Sigmoid colon (tissue), 7 donors: ENCODE data around the gene RARS1. TPM values are rescaled to one million over a fixed set of nuclear protein-coding genes. Genes with fewer than 3 reads are reported as not detected.
"Not testable (repeated sequence)": the region's sequence is repeated elsewhere in the genome, so short reads cannot be mapped to it uniquely, and the experiment has no call there.

Experiments
- DNase-seq: peaks from one replicate; pipeline ENCODE4 v3.0.0-alpha.2; 2019
- H3K27ac ChIP-seq, 4 donors: fragments of 200-600 bp; sonication (generic); one replicate each; pipeline ENCODE4 v1.5.1; 2016 to 2019; ENCODE audit warnings: mild to moderate bottlenecking in 1 of 4
- H3K27me3 ChIP-seq, 3 donors: fragments of 200-600 bp; sonication (generic); one replicate each; pipeline ENCODE4 v1.5.1; 2019; ENCODE audit warnings: mild to moderate bottlenecking in 1 of 3
- H3K36me3 ChIP-seq, 4 donors: fragments of 200-600 bp; sonication (generic); one replicate each; pipeline ENCODE4 v1.5.1; 2016 to 2019
- H3K4me1 ChIP-seq, 4 donors: fragments of 200-600 bp; sonication (generic); one replicate each; pipeline ENCODE4 v1.5.1; 2017 to 2019
- H3K4me3 ChIP-seq, 4 donors: fragments of 200-600 bp; sonication (generic); one replicate each; pipeline ENCODE4 v1.5.1; 2017 to 2019; ENCODE audit warnings: mild to moderate bottlenecking in 2 of 4, moderate library complexity in 1 of 4
- H3K9me3 ChIP-seq, 4 donors: fragments of 200-600 bp in 3 of 4; sonication (generic) in 3 of 4; one replicate each; pipeline versions ENCODE4 v1.5.1 to v1.6.1; 2013 to 2019
- EP300 ChIP-seq, 4 donors: sonication (generic); formaldehyde crosslinking; IDR thresholded peaks; one replicate each; pipeline ENCODE4 v1.6.1; 2017; ENCODE audit warnings: antibody characterized with exemption in 4 of 4
- POLR2A ChIP-seq, 2 donors: fragments of 450-650 bp; IDR thresholded peaks; one replicate each; pipeline ENCODE4 v1.6.1; 2016; ENCODE audit warnings: antibody characterized with exemption in 2 of 2, mild to moderate bottlenecking in 2 of 2, moderate library complexity in 2 of 2
- POLR2AphosphoS5 ChIP-seq, 4 donors: sonication (generic); formaldehyde crosslinking; IDR thresholded peaks; one replicate each; pipeline ENCODE4 v1.6.1; 2017; ENCODE audit warnings: antibody characterized with exemption in 4 of 4
- WGBS, 2 donors: extraction: QIAGEN DNeasy Blood & Tissue Kit; methylation state at CpG; one replicate each; pipeline ENCODE4 v1.1.7; 2013; 5-methylcytosine and 5-hydroxymethylcytosine counted together
- intact Hi-C: fragments of 100-400 bp; cut with DNase I; formaldehyde crosslinking; loops from one replicate; pipeline ENCODE4 v1.15.1; 2023
- polyA plus RNA-seq, 3 donors: library from polyadenylated mRNA; stranded (reverse); fragments of 200-250 nt; gene quantifications; one replicate each; pipeline ENCODE4 v1.2.3, GENCODE V29; 2013
- total RNA-seq, 4 donors: library from RNA; depleted of rRNA; stranded (reverse); fragments of >200 nt; gene quantifications; one replicate each; pipeline ENCODE4 v1.1.0, GENCODE V29; 2016
- TF ChIP-seq, protein P1 (sequence below), 4 experiments: fragments of 450-650 bp in 3 of 4; fragments of 200-600 bp in 1 of 4; IDR thresholded peaks; one replicate each; pipeline ENCODE4 v1.5.1; 2016 to 2019; ENCODE audit warnings: antibody characterized with exemption in 4 of 4, mild to moderate bottlenecking in 3 of 4, moderate library complexity in 2 of 4
- donor health status: healthy with polysubstance abuse.
- donor health status: Bipolar disorder and iron deficiency.
- donor health status: healthy.

The RARS1 gene
- total and polyA plus RNA-seq, 7 donors = 21.0 to 91.1 (median 65.8) TPM

DNA sequence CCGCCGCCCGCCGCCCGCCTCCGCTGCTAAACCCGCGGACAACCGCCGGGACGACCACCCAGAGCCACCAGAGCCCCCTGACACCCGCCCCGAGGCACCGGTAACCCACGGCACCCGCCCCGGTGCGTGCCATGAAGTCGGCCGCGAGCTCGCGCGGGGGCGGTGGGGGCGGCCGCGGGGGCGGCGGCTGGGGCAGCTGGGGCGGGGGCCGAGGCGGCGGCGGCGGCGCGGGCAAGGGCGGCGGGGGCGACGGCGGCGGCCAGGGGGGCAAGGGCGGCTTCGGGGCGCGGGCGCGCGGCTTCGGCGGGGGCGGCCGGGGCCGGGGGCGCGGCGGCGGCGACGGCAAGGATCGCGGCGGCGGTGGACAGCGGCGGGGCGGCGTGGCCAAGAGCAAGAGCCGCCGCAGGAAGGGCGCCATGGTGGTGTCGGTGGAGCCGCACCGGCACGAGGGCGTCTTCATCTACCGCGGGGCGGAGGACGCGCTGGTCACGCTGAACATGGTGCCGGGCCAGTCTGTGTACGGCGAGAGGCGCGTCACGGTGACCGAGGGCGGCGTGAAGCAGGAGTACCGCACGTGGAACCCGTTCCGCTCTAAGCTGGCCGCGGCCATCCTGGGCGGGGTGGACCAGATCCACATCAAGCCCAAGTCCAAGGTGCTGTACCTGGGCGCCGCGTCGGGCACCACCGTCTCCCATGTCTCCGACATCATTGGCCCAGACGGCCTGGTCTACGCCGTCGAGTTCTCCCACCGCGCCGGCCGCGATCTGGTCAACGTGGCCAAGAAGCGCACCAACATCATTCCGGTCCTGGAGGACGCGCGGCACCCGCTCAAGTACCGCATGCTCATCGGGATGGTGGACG lies 43.3 kb downstream of the RARS1 start:
- Histone ChIP-seq H3K27ac (no peak overlapping the region), H3K9me3 (no peaks in the 10 kb centered on the region), H3K36me3 (no peaks in the 10 kb centered on the region), H3K4me1 (peaks cover 0 to 12% (median 9%) of the 10 kb centered on the region in 4 donors), H3K27me3 (peaks cover 18 to 46% (median 28%) of the 10 kb centered on the region in 3 donors), H3K4me3 (peak overlapping the region in 3 of 4 donors; percentile 32 to 55 (median 52))
- DNase-seq = no peak
- intact Hi-C loops = no loop called here
- 17 to 20% methylated on average over 125 of the region's 125 CpGs for WGBS, 2 donors
- TF ChIP-seq EP300 (IDR thresholded peaks at IDR 0.05) (no peak), POLR2AphosphoS5 (IDR thresholded peaks at IDR 0.05) (no peak), POLR2A (IDR thresholded peaks at IDR 0.05) (no peak)
- TF ChIP-seq, protein P1, sequence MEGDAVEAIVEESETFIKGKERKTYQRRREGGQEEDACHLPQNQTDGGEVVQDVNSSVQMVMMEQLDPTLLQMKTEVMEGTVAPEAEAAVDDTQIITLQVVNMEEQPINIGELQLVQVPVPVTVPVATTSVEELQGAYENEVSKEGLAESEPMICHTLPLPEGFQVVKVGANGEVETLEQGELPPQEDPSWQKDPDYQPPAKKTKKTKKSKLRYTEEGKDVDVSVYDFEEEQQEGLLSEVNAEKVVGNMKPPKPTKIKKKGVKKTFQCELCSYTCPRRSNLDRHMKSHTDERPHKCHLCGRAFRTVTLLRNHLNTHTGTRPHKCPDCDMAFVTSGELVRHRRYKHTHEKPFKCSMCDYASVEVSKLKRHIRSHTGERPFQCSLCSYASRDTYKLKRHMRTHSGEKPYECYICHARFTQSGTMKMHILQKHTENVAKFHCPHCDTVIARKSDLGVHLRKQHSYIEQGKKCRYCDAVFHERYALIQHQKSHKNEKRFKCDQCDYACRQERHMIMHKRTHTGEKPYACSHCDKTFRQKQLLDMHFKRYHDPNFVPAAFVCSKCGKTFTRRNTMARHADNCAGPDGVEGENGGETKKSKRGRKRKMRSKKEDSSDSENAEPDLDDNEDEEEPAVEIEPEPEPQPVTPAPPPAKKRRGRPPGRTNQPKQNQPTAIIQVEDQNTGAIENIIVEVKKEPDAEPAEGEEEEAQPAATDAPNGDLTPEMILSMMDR (IDR thresholded peaks at IDR 0.05) = no peak

DNA sequence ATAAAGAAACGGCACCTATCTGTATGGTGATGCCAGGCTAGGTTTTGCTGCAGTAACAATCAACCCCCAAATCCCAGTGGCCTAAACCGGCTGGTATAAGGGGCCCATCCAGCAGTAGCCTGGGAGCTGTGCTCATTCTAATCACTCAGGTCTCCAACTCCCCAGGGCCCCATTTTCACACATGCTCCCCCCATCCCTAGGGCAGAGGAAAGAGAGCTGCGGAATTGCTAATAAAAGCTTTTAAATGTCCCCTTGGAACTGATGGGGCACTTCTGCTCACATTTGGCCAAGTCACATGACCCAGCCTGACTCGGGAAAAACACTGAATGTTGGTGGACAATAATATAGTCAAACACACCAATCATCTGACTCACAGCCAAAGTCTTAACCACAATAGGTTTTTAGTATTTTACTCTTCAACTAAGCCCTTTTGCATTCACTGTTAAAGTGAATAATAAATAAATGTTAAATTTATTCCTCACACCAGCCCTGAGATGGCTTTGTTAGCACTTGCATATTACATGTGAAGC lies 44.4 kb downstream of the RARS1 start:
- WGBS, 2 donors = 69 to 80% methylated on average over 4 of the region's 4 CpGs
- peaks cover 0 to 12% (median 9%) of the 10 kb centered on the region in 4 donors for H3K4me1 ChIP-seq
- H3K9me3 ChIP-seq = no peaks in the 10 kb centered on the region
- H3K4me3 ChIP-seq = no peak overlapping the region
- no peak for DNase-seq
- H3K27me3 ChIP-seq = peaks cover 18 to 46% (median 28%) of the 10 kb centered on the region in 3 donors
- intact Hi-C loops = no loop called here
- H3K36me3 ChIP-seq = no peaks in the 10 kb centered on the region
- no peak overlapping the region for H3K27ac ChIP-seq
- TF ChIP-seq POLR2A (IDR thresholded peaks at IDR 0.05) (no peak), EP300 (IDR thresholded peaks at IDR 0.05) (no peak), POLR2AphosphoS5 (IDR thresholded peaks at IDR 0.05) (no peak)
- TF ChIP-seq, protein P1 (IDR thresholded peaks at IDR 0.05) = no peak

DNA sequence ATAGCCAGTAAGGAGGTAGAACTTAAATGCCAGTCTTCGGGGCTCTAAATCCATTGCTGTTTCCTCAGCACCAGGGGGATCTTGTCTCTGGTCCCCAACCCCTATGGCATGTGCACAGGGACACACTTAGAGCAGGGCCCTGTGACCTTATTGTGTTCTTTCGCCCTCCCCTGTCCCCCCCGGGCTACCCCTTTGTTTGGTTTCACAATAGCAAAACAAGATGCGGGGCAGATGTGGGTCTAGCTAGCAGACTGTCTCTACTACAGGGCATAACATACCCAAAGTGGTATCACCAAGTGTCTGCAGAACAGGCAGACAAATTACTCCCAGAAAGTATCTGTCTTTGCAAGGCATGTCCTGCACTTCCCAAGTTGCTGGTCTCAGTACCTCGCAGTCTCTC lies 44.9 kb downstream of the RARS1 start:
- intact Hi-C loops = no loop called here
- Histone ChIP-seq H3K27me3 (peaks cover 18 to 46% (median 28%) of the 10 kb centered on the region in 3 donors), H3K9me3 (no peaks in the 10 kb centered on the region), H3K36me3 (no peaks in the 10 kb centered on the region), H3K4me3 (no peak overlapping the region), H3K27ac (no peak overlapping the region), H3K4me1 (peaks cover 0 to 12% (median 9%) of the 10 kb centered on the region in 4 donors)
- DNase-seq = no peak
- TF ChIP-seq POLR2AphosphoS5 (IDR thresholded peaks at IDR 0.05) = no peak
- WGBS, 2 donors = 87 to 91% methylated on average over 5 of the region's 5 CpGs

DNA sequence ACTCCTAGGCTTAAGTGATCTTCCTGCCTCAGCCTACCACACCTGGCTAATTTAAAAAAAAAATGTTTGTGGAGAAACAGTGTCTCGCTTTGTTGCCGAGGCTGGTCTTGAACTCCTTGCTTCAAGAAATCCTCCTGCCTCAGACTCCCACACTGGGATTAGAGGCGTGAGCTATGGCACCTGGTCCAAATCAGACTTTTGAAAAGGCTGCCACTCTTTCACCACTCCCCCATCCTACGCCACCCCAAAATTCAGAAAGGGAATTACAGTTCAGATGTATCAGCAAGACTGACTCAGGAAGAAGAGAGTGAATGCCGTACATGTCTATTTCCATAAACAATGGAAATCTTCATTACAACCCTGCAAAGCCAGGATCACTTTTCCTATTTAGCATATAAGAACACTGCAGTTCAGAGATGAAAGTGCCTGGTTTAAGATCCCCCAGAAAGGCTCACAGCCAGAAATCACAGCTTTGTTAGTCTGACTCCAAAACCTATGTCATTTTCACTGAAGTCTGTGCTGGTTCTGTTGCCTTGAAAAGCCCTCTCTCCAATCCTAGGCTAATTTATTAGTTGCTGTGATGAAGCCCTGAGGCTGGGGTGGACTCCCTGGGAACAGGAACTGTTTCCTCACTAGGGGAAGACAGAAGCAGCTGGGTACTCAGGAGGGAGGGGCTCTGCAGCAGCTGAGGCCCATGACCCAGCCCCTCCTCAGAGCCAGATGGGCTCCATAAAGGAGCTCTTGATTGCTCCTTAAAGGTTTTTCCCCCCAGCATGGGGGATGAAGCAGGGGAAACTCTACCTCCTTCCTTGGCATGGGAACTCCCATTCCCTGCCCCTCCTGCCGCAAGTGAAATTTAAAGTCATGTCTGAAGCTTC lies 46.0 kb downstream of the RARS1 start:
- H3K4me3 ChIP-seq = no peak overlapping the region
- H3K27me3 ChIP-seq = peaks cover 18 to 46% (median 28%) of the 10 kb centered on the region in 3 donors
- no peaks in the 10 kb centered on the region for H3K36me3 ChIP-seq
- WGBS, 2 donors = 70 to 86% methylated on average over 6 of the region's 6 CpGs
- TF ChIP-seq POLR2AphosphoS5 (IDR thresholded peaks at IDR 0.05) = no peak
- no peak overlapping the region for H3K27ac ChIP-seq
- no peak for DNase-seq
- no peaks in the 10 kb centered on the region for H3K9me3 ChIP-seq
- intact Hi-C loops = no loop called here
- H3K4me1 ChIP-seq = peaks cover 0 to 12% (median 9%) of the 10 kb centered on the region in 4 donors

DNA sequence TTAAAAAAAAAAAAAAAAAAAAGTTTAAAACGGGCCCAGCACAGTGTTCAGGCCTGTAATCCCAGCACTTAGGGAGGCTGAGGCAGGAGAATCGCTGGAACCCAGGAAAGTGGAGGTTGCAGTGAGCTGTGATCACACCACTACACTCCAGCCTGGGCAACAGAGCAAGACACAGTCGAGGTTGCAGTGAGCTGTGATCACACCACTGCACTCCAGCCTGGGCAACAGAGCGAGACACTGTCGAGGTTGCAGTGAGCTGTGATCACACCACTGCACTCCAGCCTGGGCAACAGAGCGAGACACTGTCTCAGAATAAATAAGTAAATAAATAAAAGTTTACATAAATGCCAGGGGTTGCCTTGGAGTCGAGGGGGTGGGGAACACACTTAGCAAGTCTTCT lies 48.1 kb downstream of the RARS1 start:
- intact Hi-C loops, H3K4me3 ChIP-seq, H3K9me3 ChIP-seq, H3K4me1 ChIP-seq, H3K36me3 ChIP-seq, DNase-seq, H3K27ac ChIP-seq: not testable (repeated sequence)
- 83% methylated on average over 7 of the region's 7 CpGs for WGBS, 2 donors
- H3K27me3 ChIP-seq = peaks cover 18 to 35% (median 24%) of the 10 kb centered on the region in 3 donors

DNA sequence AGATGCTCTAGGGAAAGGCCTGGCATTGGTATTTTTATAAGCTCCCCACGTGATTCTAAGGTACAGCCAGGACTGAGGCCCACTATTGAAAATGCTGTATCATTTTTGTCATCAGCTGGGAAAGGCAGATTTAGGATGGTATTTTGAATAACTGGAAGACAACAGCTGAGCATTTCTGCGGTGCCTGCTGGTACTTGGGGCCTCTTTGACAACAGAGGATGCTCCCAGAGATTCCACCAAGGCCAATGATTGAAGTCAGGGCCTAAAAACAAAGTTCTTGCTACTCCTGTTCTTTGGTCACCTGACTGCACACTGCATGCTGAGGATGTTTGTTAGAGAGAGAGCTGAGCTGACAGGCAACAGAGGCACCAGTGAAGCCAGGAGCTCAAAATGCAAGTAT lies 50.9 kb downstream of the RARS1 start:
- DNase-seq = no peak
- Histone ChIP-seq H3K27me3 (peaks cover 0 to 9% (median 4%) of the 10 kb centered on the region in 3 donors), H3K4me1 (no peaks in the 10 kb centered on the region), H3K27ac (no peak overlapping the region), H3K9me3 (no peaks in the 10 kb centered on the region), H3K36me3 (no peaks in the 10 kb centered on the region), H3K4me3 (no peak overlapping the region)
- 65 to 68% methylated on average over 2 of the region's 2 CpGs for WGBS, 2 donors
- TF ChIP-seq, protein P1 (IDR thresholded peaks at IDR 0.05) = no peak
- intact Hi-C loops = no loop called here
